B cell (primary cell): ENCODE results near the gene CCDC141. TPM values are rescaled to one million over a fixed set of nuclear protein-coding genes. Genes with fewer than 3 reads are reported as not detected.

Experiments used
- ATAC-seq: fragments of 200-7000 bp; cut with Tn5 transposase; one replicate; pipeline ENCODE4 v1.10.0; 2021; ENCODE audit warnings: low read depth, mild to moderate bottlenecking, moderate number of reproducible peaks, moderate library complexity
- CTCF ChIA-PET: fragments of 350-600 bp; sonication (Branson Sonifier 250); formaldehyde crosslinking; loops from one replicate; lab custom pipeline; 2021; ENCODE audit warnings: antibody characterized with exemption, inconsistent platforms; lab: Charles Lee
- POLR2A ChIA-PET: fragments of 350-600 bp; sonication (Branson Sonifier 250); formaldehyde crosslinking; loops from one replicate; lab custom pipeline; 2021; ENCODE audit warnings: antibody characterized with exemption; lab: Charles Lee
- DNase-seq: peaks from one replicate; pipeline ENCODE4 v3.0.0; 2013
- H2AFZ ChIP-seq: 2 replicates; pipeline ENCODE4 v1.6.1; 2012; ENCODE audit warnings: mild to moderate bottlenecking, low read depth, low read length; ENCODE audit not compliant: insufficient read depth, poor library complexity, severe bottlenecking
- H3K27ac ChIP-seq, 2 donors: 1 replicate in 1 of 2; 2 replicates in 1 of 2; pipeline ENCODE4 v1.5.1; 2012 to 2013; ENCODE audit warnings: low read length in 2 of 2, mild to moderate bottlenecking in 2 of 2, moderate library complexity in 1 of 2
- H3K27me3 ChIP-seq, 4 experiments: fragments of 200-600 bp in 1 of 4; sonication (generic) in 1 of 4; replicated peaks in 1 of 4; 1 replicate in 2 of 4; 2 replicates in 2 of 4; pipeline versions ENCODE4 v1.6.1 to v1.7.0; 2013 to 2016; ENCODE audit warnings: low read length in 3 of 4, mild to moderate bottlenecking in 2 of 4, mixed read lengths in 1 of 4, moderate library complexity in 1 of 4; ENCODE audit not compliant: insufficient read depth in 4 of 4, control insufficient read depth in 3 of 4; ENCODE audit errors: control extremely low read depth in 1 of 4
- H3K36me3 ChIP-seq, 2 experiments: replicated peaks in 1 of 2; 1 replicate in 1 of 2; 2 replicates in 1 of 2; pipeline versions ENCODE4 v1.6.1 to v1.7.1; 2013; ENCODE audit warnings: low read length in 1 of 2; ENCODE audit not compliant: insufficient read depth in 2 of 2, control insufficient read depth in 1 of 2; ENCODE audit errors: control extremely low read depth in 1 of 2, extremely low read depth in 1 of 2
- H3K4me1 ChIP-seq, 2 donors: fragments of 200-600 bp in 1 of 2; sonication (generic) in 1 of 2; 1 replicate in 1 of 2; 2 replicates in 1 of 2; pipeline versions ENCODE4 v1.5.1 to v1.6.1; 2013 to 2017; ENCODE audit warnings: low read length in 2 of 2; ENCODE audit not compliant: control insufficient read depth in 2 of 2, insufficient read depth in 2 of 2
- H3K4me2 ChIP-seq: replicated peaks from 2 replicates; pipeline ENCODE3; 2012; ENCODE audit warnings: mild to moderate bottlenecking, low read depth, low read length; ENCODE audit not compliant: poor library complexity, severe bottlenecking
- H3K4me3 ChIP-seq, 5 experiments: fragments of 200-600 bp in 1 of 5; sonication (generic) in 1 of 5; 1 replicate in 3 of 5; 2 replicates in 2 of 5; pipeline versions ENCODE4 v1.5.1 to v1.7.0; 2011 to 2016; ENCODE audit warnings: low read length in 4 of 5, mild to moderate bottlenecking in 4 of 5, low read depth in 2 of 5, control low read depth in 1 of 5, moderate library complexity in 1 of 5; ENCODE audit not compliant: insufficient read depth in 1 of 5; ENCODE audit errors: control extremely low read depth in 1 of 5, extremely low read depth in 1 of 5
- H3K79me2 ChIP-seq: fragments of 200-600 bp; sonication (generic); one replicate; pipeline ENCODE4 v1.6.0; 2016; ENCODE audit warnings: low read length; ENCODE audit not compliant: control insufficient read depth, insufficient read depth
- H3K9ac ChIP-seq: fragments of 200-600 bp; sonication (generic); 2 replicates; pipeline ENCODE4 v1.6.1; 2017; ENCODE audit warnings: mild to moderate bottlenecking, low read length, moderate library complexity
- H3K9me3 ChIP-seq, 3 donors: one replicate each; pipeline versions ENCODE4 v1.6.1 to v1.7.1; 2013; ENCODE audit warnings: low read length in 2 of 3; ENCODE audit not compliant: control insufficient read depth in 2 of 3, insufficient read depth in 1 of 3; ENCODE audit errors: control extremely low read depth in 1 of 3
- H4K20me1 ChIP-seq: 2 replicates; pipeline ENCODE4 v1.6.0; 2012; ENCODE audit warnings: mild to moderate bottlenecking, low read length; ENCODE audit not compliant: insufficient read depth, control insufficient read depth, poor library complexity, severe bottlenecking
- H3K27ac Mint-ChIP-seq: one replicate; pipeline ENCODE4 v1.8.0; 2021; ENCODE audit warnings: mixed read lengths
- H3K27me3 Mint-ChIP-seq: one replicate; pipeline ENCODE4 v1.8.0; 2021; ENCODE audit warnings: mixed read lengths
- H3K4me1 Mint-ChIP-seq: one replicate; pipeline ENCODE4 v1.8.0; 2021; ENCODE audit warnings: mixed read lengths
- H3K4me3 Mint-ChIP-seq: one replicate; pipeline ENCODE4 v1.8.0; 2021; ENCODE audit warnings: mixed read lengths
- H3K9me3 Mint-ChIP-seq: one replicate; pipeline ENCODE4 v1.8.0; 2022; ENCODE audit warnings: mixed read lengths; ENCODE audit not compliant: insufficient read depth
- EZH2 ChIP-seq: IDR thresholded peaks from 2 replicates; pipeline ENCODE4 v1.6.1; 2012; ENCODE audit warnings: borderline replicate concordance, low read depth, mild to moderate bottlenecking, moderate library complexity, low read length; ENCODE audit not compliant: insufficient read depth, poor library complexity, severe bottlenecking
- WGBS: methylation state at CpG from one replicate; pipeline ENCODE4 v1.1.5; 2013; ENCODE audit warnings: missing lambda C conversion rate; ENCODE audit not compliant: insufficient coverage; 5-methylcytosine and 5-hydroxymethylcytosine counted together
- intact Hi-C: fragments of 100-400 bp; cut with micrococcal nuclease; formaldehyde crosslinking; loops from one replicate; pipeline ENCODE4 v1.10.0; 2022
- polyA plus RNA-seq: library from polyadenylated mRNA; depleted of rRNA; stranded (reverse); fragments of >200 nt; gene quantifications from 2 replicates; pipeline ENCODE4 v1.2.3, GENCODE V29; 2012
- total RNA-seq, 2 donors: library from RNA; stranded (reverse); fragments of 120-200 nt in 1 of 2; gene quantifications; 1 replicate in 1 of 2; 2 replicates in 1 of 2; pipeline versions ENCODE4 v1.2.3 to v1.2.4, GENCODE V29; 2013 to 2022
- TF ChIP-seq, protein P1 (sequence below): fragments of 200-600 bp; IDR thresholded peaks from one replicate; pipeline ENCODE4 v1.8.0; 2022; ENCODE audit warnings: antibody characterized with exemption, mild to moderate bottlenecking

CCDC141 gene
- total and polyA plus RNA-seq, 2 donors (not counting 1 experiment from before 2014, with no cell fraction given): 2.1 to 47.5 TPM

GRCh38 chr2:178884440-178884839 is 165.5 kb downstream of the CCDC141 start:
- Histone ChIP-seq H3K4me1 (no peaks in the 10 kb centered on the region), H3K27me3 (no peaks in the 10 kb centered on the region), H3K79me2 (no peaks in the 10 kb centered on the region), H2AFZ (no peak overlapping the region), H4K20me1 (no peaks in the 10 kb centered on the region), H3K9ac (no peak overlapping the region), H3K27ac (no peak overlapping the region), H3K4me2 (no peak overlapping the region), H3K36me3 (peaks cover 0 to 3% of the 10 kb centered on the region in 2 experiments), H3K4me3 (no peak overlapping the region), H3K9me3 (no peaks in the 10 kb centered on the region)
- Mint-ChIP-seq H3K27me3 (no peaks in the 10 kb centered on the region), H3K4me1 (no peaks in the 10 kb centered on the region), H3K27ac (no peak overlapping the region), H3K9me3 (no peaks in the 10 kb centered on the region), H3K4me3 (no peak overlapping the region)
- CTCF ChIA-PET: interaction anchor here (1.4 to 2.2 kb wide), 3 partner anchors 136 to 245 kb away, joined by 4 to 6 read pairs (median 6); no protein-coding TSS in a partner anchor
- 100% methylated on average over 1 of the region's 3 CpGs for WGBS
- DNase-seq: no peak
- TF ChIP-seq EZH2: no peak
- TF ChIP-seq, protein P1, sequence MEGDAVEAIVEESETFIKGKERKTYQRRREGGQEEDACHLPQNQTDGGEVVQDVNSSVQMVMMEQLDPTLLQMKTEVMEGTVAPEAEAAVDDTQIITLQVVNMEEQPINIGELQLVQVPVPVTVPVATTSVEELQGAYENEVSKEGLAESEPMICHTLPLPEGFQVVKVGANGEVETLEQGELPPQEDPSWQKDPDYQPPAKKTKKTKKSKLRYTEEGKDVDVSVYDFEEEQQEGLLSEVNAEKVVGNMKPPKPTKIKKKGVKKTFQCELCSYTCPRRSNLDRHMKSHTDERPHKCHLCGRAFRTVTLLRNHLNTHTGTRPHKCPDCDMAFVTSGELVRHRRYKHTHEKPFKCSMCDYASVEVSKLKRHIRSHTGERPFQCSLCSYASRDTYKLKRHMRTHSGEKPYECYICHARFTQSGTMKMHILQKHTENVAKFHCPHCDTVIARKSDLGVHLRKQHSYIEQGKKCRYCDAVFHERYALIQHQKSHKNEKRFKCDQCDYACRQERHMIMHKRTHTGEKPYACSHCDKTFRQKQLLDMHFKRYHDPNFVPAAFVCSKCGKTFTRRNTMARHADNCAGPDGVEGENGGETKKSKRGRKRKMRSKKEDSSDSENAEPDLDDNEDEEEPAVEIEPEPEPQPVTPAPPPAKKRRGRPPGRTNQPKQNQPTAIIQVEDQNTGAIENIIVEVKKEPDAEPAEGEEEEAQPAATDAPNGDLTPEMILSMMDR: no peak
- POLR2A ChIA-PET: no interaction called here
- intact Hi-C loops: no loop called here
- no peak for ATAC-seq

DNA sequence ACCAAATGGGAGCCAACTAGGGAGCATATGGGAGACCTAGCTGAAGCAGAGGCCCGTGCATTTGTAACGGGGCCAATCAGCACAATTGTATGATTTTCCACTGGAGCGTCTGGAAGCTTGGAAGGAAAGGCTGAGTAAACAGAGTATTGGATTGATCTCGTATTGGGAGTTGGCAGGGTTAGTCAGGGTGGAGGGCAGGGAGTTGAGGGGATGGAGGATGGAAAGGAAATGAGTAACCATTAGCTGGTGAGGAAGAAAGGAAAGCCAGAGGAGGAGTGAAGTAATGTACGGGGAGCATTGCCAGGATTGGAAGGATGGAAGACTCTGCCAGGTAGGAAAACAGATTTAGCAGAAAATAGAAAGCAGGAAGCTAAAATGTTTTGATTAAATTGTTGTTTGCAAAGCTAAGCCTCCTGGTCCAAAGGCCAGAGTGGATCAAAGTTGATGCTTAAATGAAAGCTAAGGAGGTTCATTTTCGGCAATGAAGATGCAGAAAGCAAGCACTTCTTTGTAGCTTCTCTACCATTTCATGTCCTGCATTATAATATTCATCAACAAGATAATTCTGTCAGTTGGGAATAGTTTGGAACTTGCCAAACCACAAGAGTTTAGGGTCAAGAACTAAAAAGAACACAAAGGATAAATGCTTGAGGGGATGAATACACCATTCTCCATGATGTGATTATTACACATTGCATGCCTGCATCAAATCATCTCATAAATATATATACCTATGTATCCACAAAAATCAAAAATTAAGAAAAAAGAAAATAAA is 167.1 kb downstream of the CCDC141 start:
- Mint-ChIP-seq H3K9me3 (no peaks in the 10 kb centered on the region), H3K27ac (no peak overlapping the region), H3K4me3 (no peak overlapping the region), H3K4me1 (no peaks in the 10 kb centered on the region), H3K27me3 (no peaks in the 10 kb centered on the region)
- Histone ChIP-seq H3K9ac (no peak overlapping the region), H3K4me1 (no peaks in the 10 kb centered on the region), H3K9me3 (no peaks in the 10 kb centered on the region), H3K36me3 (peaks cover 0 to 3% of the 10 kb centered on the region in 2 experiments), H3K27ac (no peak overlapping the region), H3K27me3 (no peaks in the 10 kb centered on the region), H3K79me2 (no peaks in the 10 kb centered on the region), H4K20me1 (no peaks in the 10 kb centered on the region), H3K4me3 (no peak overlapping the region), H3K4me2 (no peak overlapping the region), H2AFZ (no peak overlapping the region)
- 88% methylated on average over 5 of the region's 6 CpGs for WGBS
- ChIA-PET CTCF (interaction anchor here (0.9 to 2.2 kb wide), 5 partner anchors 8 to 247 kb away, joined by 3 to 7 read pairs (median 6); no protein-coding TSS in a partner anchor), POLR2A (no interaction called here)
- DNase-seq (no peak), ATAC-seq (no peak)
- intact Hi-C loops: no loop called here
- TF ChIP-seq, protein P1: no peak
- no peak for TF ChIP-seq EZH2
